Measurements from ENCODE around the gene FOXO3.
"Not testable (repeated sequence)": the region's sequence is repeated elsewhere in the genome, so short reads cannot be mapped to it uniquely, and the experiment has no call there.

- not testable (repeated sequence) for TF ChIP-seq CTCF, POLR2A (IDR thresholded peaks at IDR 0.05)
Measured at GRCh38 chr6:108658785-108659184, 98.1 kb downstream of the FOXO3 start.

Measured in right lobe of liver (tissue), 4 donors.